CD4-positive, alpha-beta T cell (primary cell): ENCODE measurements around the gene OCA2. TPM values are rescaled to one million over a fixed set of nuclear protein-coding genes. Genes with fewer than 3 reads are reported as not detected.

ENCODE experiments used
- ATAC-seq: fragments of 200-7000 bp; cut with Tn5 transposase; one replicate; pipeline ENCODE4 v1.10.0; 2022; ENCODE audit warnings: mild to moderate bottlenecking; ENCODE audit not compliant: poor library complexity
- CTCF ChIA-PET: fragments of 350-600 bp; sonication (Branson Sonifier 250); formaldehyde crosslinking; loops from one replicate; lab custom pipeline; 2021; ENCODE audit warnings: antibody characterized with exemption, inconsistent platforms; lab: Charles Lee
- POLR2A ChIA-PET: fragments of 350-600 bp; sonication (Branson Sonifier 250); formaldehyde crosslinking; loops from one replicate; lab custom pipeline; 2021; ENCODE audit warnings: antibody characterized with exemption, inconsistent platforms; lab: Charles Lee
- DNase-seq, 14 experiments: peaks; one replicate each; pipeline ENCODE4 v3.0.0-alpha.2; 2013 to 2020; ENCODE audit warnings: mixed read lengths in 2 of 14
- H3K27ac ChIP-seq, 2 donors: one replicate each; pipeline versions ENCODE4 v1.5.1 to v1.7.0; 2013; ENCODE audit warnings: low read length in 2 of 2, low read depth in 1 of 2, mild to moderate bottlenecking in 1 of 2
- H3K27me3 ChIP-seq, 2 experiments: 1 replicate in 1 of 2; 2 replicates in 1 of 2; pipeline versions ENCODE4 v1.6.1 to v1.7.0; 2013; ENCODE audit warnings: low read length in 2 of 2, control low read depth in 1 of 2, mild to moderate bottlenecking in 1 of 2, moderate library complexity in 1 of 2; ENCODE audit not compliant: insufficient read depth in 2 of 2, control insufficient read depth in 1 of 2
- H3K36me3 ChIP-seq: one replicate; pipeline ENCODE4 v1.6.1; 2013; ENCODE audit warnings: low read length, control low read depth; ENCODE audit not compliant: insufficient read depth
- H3K4me1 ChIP-seq: one replicate; pipeline ENCODE4 v1.6.1; 2013; ENCODE audit warnings: low read length, control low read depth; ENCODE audit not compliant: insufficient read depth
- H3K4me3 ChIP-seq: one replicate; pipeline ENCODE4 v1.5.1; 2013; ENCODE audit warnings: mild to moderate bottlenecking, low read length, moderate library complexity
- H3K9me3 ChIP-seq, 2 experiments: 1 replicate in 1 of 2; 2 replicates in 1 of 2; pipeline versions ENCODE4 v1.6.1 to v1.7.0; 2013; ENCODE audit warnings: low read length in 2 of 2, mild to moderate bottlenecking in 2 of 2, control low read depth in 1 of 2, moderate library complexity in 1 of 2; ENCODE audit not compliant: control insufficient read depth in 1 of 2, insufficient read depth in 1 of 2
- H3K27ac Mint-ChIP-seq: one replicate; pipeline ENCODE4 v1.8.0; 2020; ENCODE audit warnings: mixed read lengths
- H3K27me3 Mint-ChIP-seq: one replicate; pipeline ENCODE4 v1.8.0; 2021; ENCODE audit warnings: mixed read lengths
- H3K36me3 Mint-ChIP-seq: one replicate; pipeline ENCODE4 v1.8.0; 2021; ENCODE audit warnings: low read depth, mixed read lengths
- H3K4me1 Mint-ChIP-seq: one replicate; pipeline ENCODE4 v1.8.0; 2021; ENCODE audit warnings: low read depth, mixed read lengths
- H3K4me3 Mint-ChIP-seq: one replicate; pipeline ENCODE4 v1.8.0; 2020; ENCODE audit warnings: mild to moderate bottlenecking, mixed read lengths
- H3K9me3 Mint-ChIP-seq: one replicate; pipeline ENCODE4 v1.8.0; 2020; ENCODE audit warnings: mixed read lengths
- intact Hi-C, 2 experiments: fragments of 100-400 bp; cut with DNase I in 1 of 2; cut with micrococcal nuclease in 1 of 2; formaldehyde crosslinking; loops; one replicate each; pipeline versions ENCODE4 v1.15.1 to v1.9.0; 2023 to 2025; cut with DNase I, micrococcal nuclease
- total RNA-seq, 174 experiments: library from RNA in 2 of 174; stranded (reverse) in 2 of 174; gene quantifications; one replicate each; pipeline ENCODE4 v1.2.3 and lab custom pipeline; 2021 to 2026
- TF ChIP-seq, protein P1 (sequence below): fragments of 200-600 bp; IDR thresholded peaks from one replicate; pipeline ENCODE4 v1.8.0; 2022; ENCODE audit warnings: antibody characterized with exemption, mild to moderate bottlenecking

The OCA2 gene
- total RNA-seq, 2 experiments from 2014 or later = not detected

DNA sequence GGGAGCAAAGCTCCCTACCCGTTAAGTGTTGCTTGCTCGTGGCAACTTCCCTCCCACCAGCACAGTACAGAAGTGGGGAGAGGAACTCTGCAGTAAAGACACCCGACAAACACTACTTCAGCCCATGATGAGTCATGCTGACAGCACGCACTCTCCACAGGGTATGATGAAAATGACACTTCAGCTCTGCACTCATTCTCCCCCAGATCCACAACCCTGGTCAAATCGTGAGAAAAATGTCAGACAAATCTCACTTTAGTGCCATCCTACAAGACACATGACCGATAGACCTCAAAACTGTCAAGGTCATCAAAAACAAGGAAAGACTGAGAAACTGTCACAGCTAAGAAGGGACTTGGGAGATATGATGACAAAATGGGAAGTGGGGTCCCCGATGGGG is 278.9 kb downstream of the OCA2 start:
- Mint-ChIP-seq H3K27ac (no peak overlapping the region), H3K27me3 (no peaks in the 10 kb centered on the region), H3K4me1 (no peaks in the 10 kb centered on the region), H3K36me3 (no peaks in the 10 kb centered on the region), H3K4me3 (no peak overlapping the region), H3K9me3 (peaks cover 10% of the 10 kb centered on the region)
- ChIA-PET POLR2A (no interaction called here), CTCF (no interaction called here)
- no peak for ATAC-seq
- DNase-seq = no peak
- H3K4me3 ChIP-seq = no peak overlapping the region
- H3K27ac ChIP-seq = no peak overlapping the region
- intact Hi-C loops = no loop called here
- no peaks in the 10 kb centered on the region for H3K36me3 ChIP-seq
- H3K9me3 ChIP-seq = peaks cover 0 to 15% of the 10 kb centered on the region in 2 experiments
- no peaks in the 10 kb centered on the region for H3K4me1 ChIP-seq
- TF ChIP-seq, protein P1, sequence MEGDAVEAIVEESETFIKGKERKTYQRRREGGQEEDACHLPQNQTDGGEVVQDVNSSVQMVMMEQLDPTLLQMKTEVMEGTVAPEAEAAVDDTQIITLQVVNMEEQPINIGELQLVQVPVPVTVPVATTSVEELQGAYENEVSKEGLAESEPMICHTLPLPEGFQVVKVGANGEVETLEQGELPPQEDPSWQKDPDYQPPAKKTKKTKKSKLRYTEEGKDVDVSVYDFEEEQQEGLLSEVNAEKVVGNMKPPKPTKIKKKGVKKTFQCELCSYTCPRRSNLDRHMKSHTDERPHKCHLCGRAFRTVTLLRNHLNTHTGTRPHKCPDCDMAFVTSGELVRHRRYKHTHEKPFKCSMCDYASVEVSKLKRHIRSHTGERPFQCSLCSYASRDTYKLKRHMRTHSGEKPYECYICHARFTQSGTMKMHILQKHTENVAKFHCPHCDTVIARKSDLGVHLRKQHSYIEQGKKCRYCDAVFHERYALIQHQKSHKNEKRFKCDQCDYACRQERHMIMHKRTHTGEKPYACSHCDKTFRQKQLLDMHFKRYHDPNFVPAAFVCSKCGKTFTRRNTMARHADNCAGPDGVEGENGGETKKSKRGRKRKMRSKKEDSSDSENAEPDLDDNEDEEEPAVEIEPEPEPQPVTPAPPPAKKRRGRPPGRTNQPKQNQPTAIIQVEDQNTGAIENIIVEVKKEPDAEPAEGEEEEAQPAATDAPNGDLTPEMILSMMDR = no peak
- no peaks in the 10 kb centered on the region for H3K27me3 ChIP-seq

DNA sequence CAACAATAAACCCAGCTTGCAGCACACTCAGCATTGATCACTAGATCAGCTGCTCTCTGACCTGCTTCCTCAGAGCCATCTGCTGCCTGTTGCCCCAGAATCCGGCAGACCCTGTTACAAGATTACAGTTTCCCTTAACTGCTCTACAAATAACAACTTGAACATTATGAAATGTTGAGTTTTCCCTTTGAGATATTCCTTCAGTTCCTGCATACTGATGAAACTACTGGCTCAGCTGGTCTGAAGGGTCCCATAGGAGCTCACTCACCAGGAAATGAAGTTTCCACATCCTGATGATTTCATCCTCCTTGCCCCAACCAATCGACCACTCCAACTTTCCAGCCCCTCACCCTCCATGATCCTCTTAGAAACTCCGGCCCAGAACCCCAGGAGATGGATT is 281.9 kb downstream of the OCA2 start:
- H3K9me3 ChIP-seq = peaks cover 0 to 21% of the 10 kb centered on the region in 2 experiments
- TF ChIP-seq, protein P1 = no peak
- H3K36me3 ChIP-seq = no peaks in the 10 kb centered on the region
- no peaks in the 10 kb centered on the region for H3K27me3 ChIP-seq
- H3K27ac ChIP-seq = no peak overlapping the region
- Mint-ChIP-seq H3K4me1 (no peaks in the 10 kb centered on the region), H3K27me3 (no peaks in the 10 kb centered on the region), H3K4me3 (no peak overlapping the region), H3K27ac (no peak overlapping the region), H3K9me3 (peaks cover 10% of the 10 kb centered on the region), H3K36me3 (no peaks in the 10 kb centered on the region)
- intact Hi-C loops = no loop called here
- ChIA-PET CTCF (no interaction called here), POLR2A (no interaction called here)
- H3K4me1 ChIP-seq = no peaks in the 10 kb centered on the region
- DNase-seq (no peak), ATAC-seq (no peak)
- no peak overlapping the region for H3K4me3 ChIP-seq

DNA sequence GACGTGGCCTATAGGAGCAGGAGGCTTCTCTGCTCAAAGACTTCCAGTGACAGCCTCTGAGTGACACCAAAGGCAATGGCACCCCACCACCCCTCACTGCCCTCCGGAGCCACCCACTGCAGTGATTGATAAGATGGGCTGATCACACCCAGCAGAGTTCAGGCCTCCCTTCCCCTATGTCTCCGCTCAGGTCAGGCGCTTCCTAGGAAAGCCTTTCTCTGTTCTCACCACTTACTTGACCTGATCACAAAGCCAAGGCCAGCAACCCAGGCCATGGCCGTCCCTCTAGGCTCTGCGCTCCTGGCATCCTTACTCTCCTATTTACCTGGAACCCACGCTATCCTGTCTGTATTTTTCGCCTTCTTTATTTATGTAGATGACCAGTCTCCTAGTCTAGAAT is 282.3 kb downstream of the OCA2 start:
- no peak overlapping the region for H3K27ac ChIP-seq
- intact Hi-C loops = no loop called here
- peaks cover 0 to 21% of the 10 kb centered on the region in 2 experiments for H3K9me3 ChIP-seq
- H3K4me3 ChIP-seq = no peak overlapping the region
- Mint-ChIP-seq H3K27me3 (no peaks in the 10 kb centered on the region), H3K4me3 (no peak overlapping the region), H3K9me3 (peaks cover 10% of the 10 kb centered on the region), H3K36me3 (no peaks in the 10 kb centered on the region), H3K27ac (no peak overlapping the region), H3K4me1 (no peaks in the 10 kb centered on the region)
- CTCF ChIA-PET = no interaction called here
- POLR2A ChIA-PET = no interaction called here
- no peaks in the 10 kb centered on the region for H3K36me3 ChIP-seq
- DNase-seq (no peak), ATAC-seq (no peak)
- no peaks in the 10 kb centered on the region for H3K27me3 ChIP-seq
- TF ChIP-seq, protein P1 = no peak
- H3K4me1 ChIP-seq = no peaks in the 10 kb centered on the region
